Smooth muscle cell of the brain vasculature (primary cell): ENCODE results near the gene NFIX.
"Not testable (repeated sequence)": the region's sequence is repeated elsewhere in the genome, so short reads cannot be mapped to it uniquely, and the experiment has no call there.

ENCODE experiments used
- DNase-seq: peaks from one replicate; pipeline ENCODE4 v3.0.0-alpha.2; 2012; ENCODE audit warnings: low read depth, low spot score

The NFIX gene

GRCh38 chr19:12957389-12957952 is 37.8 kb upstream of the NFIX start:
- not testable (repeated sequence) for DNase-seq

DNA sequence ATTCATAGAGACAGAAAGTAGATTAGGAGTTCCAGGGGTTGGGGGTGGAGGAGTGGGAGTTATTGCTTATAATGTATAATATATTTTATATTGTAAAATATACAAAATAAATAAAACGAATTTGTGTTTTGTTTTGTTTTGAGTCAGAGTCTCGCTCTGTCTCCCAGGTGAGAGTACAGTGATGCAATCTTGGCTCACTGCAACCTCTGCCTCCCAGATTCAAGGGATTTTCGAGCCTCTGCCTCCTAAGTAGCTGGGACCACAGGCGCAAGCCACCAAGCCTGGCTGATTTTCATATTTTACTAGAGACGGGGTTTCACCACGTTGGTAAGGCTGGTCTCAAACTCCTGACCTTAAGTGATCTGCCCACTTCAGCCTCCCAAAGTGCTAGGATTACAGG is 35.8 kb upstream of the NFIX start:
- DNase-seq: no peak

GRCh38 chr19:12965017-12965811 is 30.1 kb upstream of the NFIX start:
- DNase-seq: no peak

GRCh38 chr19:12965812-12966135 is 29.5 kb upstream of the NFIX start:
- no peak for DNase-seq

- no peak for DNase-seq
Observed at GRCh38 chr19:12967907-12968306, 27.4 kb upstream of the NFIX start.

GRCh38 chr19:12969292-12969988 is 25.8 kb upstream of the NFIX start, which contains the start of gene DAND5:
Gene DAND5, plus strand, starts transcription at chr19:12969576. Its CDS starts 85 bp downstream, at chr19:12969661.
- DNase-seq: no peak

DNA sequence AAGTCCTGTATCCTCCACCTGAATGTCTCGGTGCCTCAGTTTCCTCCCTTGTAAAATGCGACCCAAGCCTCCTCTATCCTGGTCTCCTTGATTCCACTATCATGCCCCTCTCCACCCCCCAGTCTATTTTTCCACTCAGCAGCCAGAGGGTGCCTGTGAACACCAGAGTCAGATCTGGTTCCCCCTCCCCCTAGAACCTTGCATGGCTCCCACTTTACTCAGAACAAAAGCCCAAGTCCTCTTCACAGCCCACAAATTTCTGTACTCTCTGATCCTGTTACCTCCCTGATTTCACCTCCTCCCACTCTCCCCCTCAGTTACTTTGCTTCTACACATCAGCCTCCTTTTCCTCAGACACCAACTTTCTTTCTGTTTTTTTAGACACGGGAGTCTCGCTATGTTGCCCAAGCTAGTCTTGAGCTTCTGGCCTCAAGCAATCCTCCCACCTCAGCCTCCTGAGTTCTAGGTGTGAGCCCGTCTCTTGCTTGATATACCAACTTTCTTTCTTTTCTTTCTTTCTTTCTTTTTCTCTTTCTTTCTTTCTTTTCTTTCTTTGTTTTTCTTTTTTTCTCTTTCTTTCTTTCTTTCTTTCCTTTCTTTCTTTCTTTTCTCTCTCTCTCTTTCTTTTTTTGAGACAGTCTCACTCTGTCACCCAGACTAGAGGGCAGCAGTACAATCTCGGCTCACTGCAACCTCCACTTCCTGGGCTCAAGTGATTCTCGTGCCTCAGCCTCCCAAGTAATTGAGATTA is 25.0 kb upstream of the NFIX start:
- no peak for DNase-seq

- no peak for DNase-seq
Observed at GRCh38 chr19:12973236-12973635, 22.0 kb upstream of the NFIX start.

GRCh38 chr19:12974301-12975220 is 20.7 kb upstream of the NFIX start:
- DNase-seq: no peak

DNA sequence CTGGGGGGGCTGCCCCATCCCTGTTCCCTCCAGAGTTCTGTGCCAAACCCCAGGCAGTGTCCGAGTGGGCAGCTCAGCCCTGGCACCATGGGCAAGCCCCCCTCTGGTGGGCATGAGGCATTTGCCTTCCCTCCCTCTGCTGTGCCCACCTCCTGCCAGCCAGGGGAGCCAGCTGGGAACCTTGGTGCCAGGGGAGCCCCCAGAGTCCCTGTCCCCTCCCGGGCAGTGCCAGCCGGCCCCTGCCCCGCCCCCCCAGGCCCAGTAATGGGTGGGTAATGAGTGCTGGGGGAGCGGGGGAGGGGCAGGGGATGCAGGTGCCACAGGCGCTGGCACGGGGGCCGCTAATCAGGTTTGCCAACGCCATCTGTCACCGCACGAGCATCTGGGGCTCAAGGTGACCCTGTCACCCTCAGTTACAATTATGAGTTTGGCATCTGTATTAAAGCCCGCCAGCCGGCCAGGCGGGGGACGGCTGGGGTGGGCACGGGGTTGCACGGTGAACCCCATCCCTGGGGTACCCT is 20.0 kb upstream of the NFIX start:
- DNase-seq: no peak

GRCh38 chr19:12976109-12976508 is 19.2 kb upstream of the NFIX start:
- not testable (repeated sequence) for DNase-seq

- DNase-seq: no peak
Observed at GRCh38 chr19:12979974-12980373, 15.3 kb upstream of the NFIX start.

- DNase-seq: no peak
Observed at GRCh38 chr19:12982648-12983047, 12.6 kb upstream of the NFIX start.

- no peak for DNase-seq
Observed at GRCh38 chr19:12983091-12983490, 12.2 kb upstream of the NFIX start.

DNA sequence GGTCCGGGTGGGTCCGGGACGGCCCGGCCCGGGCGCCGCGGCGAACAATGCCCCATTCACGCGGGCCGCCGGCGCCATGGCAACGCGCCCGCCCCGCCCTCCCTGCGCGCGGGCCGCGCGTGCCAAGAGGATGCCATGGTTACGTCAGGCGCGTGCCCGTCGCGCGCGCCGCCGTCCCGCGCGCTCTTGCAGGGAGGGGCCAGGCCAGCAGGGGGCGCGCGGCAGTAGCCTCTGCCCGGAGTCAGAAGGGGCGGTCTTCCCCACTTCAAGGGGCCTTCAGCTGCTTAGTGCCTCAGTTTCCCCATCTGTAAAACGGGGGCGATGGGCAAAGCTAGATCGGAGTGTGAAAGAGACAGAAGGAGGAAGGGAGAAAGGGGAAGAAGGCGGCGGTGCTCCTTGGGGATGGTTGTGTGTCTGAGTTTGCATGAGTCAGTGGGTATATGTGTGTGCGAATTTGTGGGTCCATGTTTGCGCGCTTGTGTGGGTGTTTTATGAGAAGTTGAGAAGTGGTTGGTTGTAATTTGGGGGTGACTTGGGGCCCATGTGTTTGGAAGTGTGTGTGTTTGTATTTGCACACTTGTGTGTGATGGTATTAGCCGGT is 11.6 kb upstream of the NFIX start:
- peak; percentile 37 for DNase-seq

GRCh38 chr19:12984143-12984627 is 11.1 kb upstream of the NFIX start:
- DNase-seq: no peak

- DNase-seq: no peak
Observed at GRCh38 chr19:12984683-12985048, 10.6 kb upstream of the NFIX start.

DNA sequence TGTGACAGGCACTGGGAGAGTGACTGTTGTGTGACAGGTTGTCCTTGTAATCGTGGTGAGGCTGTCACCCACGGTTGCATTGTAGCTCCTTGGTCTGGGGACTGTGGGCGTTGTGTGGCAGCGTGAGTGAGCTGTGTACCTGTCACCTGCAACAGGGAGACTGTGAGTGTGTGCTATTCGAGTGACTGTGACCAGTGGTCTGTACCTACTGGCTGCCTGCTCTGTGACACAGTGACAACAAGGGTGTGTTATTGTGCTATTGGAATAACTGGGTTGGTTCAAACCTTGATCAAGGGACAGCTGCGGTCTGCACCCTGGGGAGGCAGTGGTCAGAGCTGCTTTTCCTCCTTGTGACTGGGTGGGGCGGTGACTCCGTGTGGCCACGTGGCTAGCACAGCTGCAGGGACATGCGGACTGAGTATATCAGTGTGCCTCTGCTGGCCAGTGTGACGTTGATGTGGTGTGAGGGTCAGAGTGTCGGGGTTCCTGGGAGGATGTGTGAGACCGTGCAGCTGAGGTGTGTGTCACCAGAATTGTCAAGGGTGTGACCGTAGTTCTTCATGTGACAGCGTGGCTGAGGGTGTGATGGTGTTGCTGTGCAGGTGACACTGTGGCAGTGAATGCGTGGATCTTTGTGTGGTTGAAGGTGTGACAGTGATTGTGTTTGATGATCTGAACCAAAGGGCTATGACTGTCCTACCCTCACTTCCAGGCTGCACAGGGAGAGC is 10.1 kb upstream of the NFIX start:
- DNase-seq: no peak

DNA sequence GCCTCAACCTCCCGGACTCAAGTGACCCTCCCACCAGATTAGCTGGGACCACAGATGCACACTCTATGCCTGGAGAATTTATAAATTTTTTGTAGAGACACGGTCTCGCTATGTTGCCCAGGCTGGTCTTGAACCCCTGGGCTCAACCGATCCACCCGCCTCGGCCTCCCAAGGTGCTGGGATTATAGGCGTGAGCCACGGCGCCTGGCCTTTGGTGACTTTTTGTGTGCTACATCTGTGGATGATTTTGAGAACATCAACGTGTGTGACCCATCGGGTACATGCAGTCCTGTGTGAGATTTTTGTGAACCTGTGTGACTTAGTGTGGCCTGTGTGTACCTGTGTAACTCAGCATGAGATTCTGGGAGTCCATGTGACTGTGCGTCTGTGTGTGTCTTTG is 8.5 kb upstream of the NFIX start:
- no peak for DNase-seq

- no peak for DNase-seq
Observed at GRCh38 chr19:12987190-12987589, 8.1 kb upstream of the NFIX start.
